Endothelial cell of umbilical vein (primary cell): ENCODE data around the gene CACNG4. TPM values are rescaled to one million over a fixed set of nuclear protein-coding genes. Genes with fewer than 3 reads are reported as not detected.

Experiments used
- BruUV-seq: library from RNA; stranded (reverse); fragments of 400-500 nt; replicated peaks from 2 replicates; lab custom pipeline; 2021; lab: Mats Ljungman, UMichigan
- CTCF ChIA-PET: fragments of 300-600, 350-600 bp; sonication (Branson Sonifier 250); formaldehyde crosslinking; loops from one replicate; lab custom pipeline; 2021; ENCODE audit warnings: antibody characterized with exemption, inconsistent platforms; lab: Charles Lee
- POLR2A ChIA-PET: fragments of 300-600, 350-600 bp; sonication (Branson Sonifier 250); formaldehyde crosslinking; loops from one replicate; lab custom pipeline; 2021; ENCODE audit warnings: antibody characterized with exemption, inconsistent platforms; lab: Charles Lee
- DNase-seq: peaks from one replicate; pipeline ENCODE4 v3.0.0-alpha.2; 2011; ENCODE audit warnings: low read depth, low spot score
- FAIRE-seq: peaks from 2 replicates; lab custom pipeline; 2011; peaks lifted over from hg19 to GRCh38; lab: Jason Lieb, UNC
- H2AFZ ChIP-seq: 2 replicates; pipeline ENCODE4 v1.6.0; 2012; ENCODE audit warnings: low read depth, low read length, control low read depth, inconsistent platforms
- H3K27ac ChIP-seq: 2 replicates; pipeline ENCODE4 v1.5.1; 2011; ENCODE audit warnings: low read depth, mild to moderate bottlenecking, control low read depth, low read length, moderate library complexity; ENCODE audit not compliant: insufficient read depth
- H3K27me3 ChIP-seq, 2 experiments: 2 replicates each; pipeline versions ENCODE4 v1.6.0 to v1.6.1; 2011; ENCODE audit warnings: low read length in 2 of 2, mixed read lengths in 1 of 2; ENCODE audit not compliant: control insufficient read depth in 2 of 2, insufficient read depth in 2 of 2
- H3K36me3 ChIP-seq, 2 experiments: 2 replicates in 1 of 2; 3 replicates in 1 of 2; pipeline ENCODE4 v1.5.1; 2011; ENCODE audit warnings: low read length in 2 of 2, mild to moderate bottlenecking in 1 of 2, moderate library complexity in 1 of 2; ENCODE audit not compliant: control insufficient read depth in 2 of 2, insufficient read depth in 2 of 2; ENCODE audit errors: extremely low read depth in 1 of 2
- H3K4me1 ChIP-seq: 3 replicates; pipeline ENCODE4 v1.5.1; 2011; ENCODE audit warnings: mild to moderate bottlenecking, low read length; ENCODE audit not compliant: control insufficient read depth, insufficient read depth; ENCODE audit errors: extremely low read depth
- H3K4me2 ChIP-seq: 2 replicates; pipeline ENCODE4 v1.6.1; 2011; ENCODE audit warnings: low read length, control low read depth, mixed read lengths; ENCODE audit not compliant: insufficient read depth
- H3K4me3 ChIP-seq, 3 experiments: fragments of 200-600 bp in 1 of 3; sonication (generic), shearing (Covaris generic) in 1 of 3; replicated peaks in 1 of 3; 2 replicates each; pipeline ENCODE4 v1.5.1; 2011 to 2016; ENCODE audit warnings: control low read depth in 3 of 3, low read length in 3 of 3, mild to moderate bottlenecking in 2 of 3, inconsistent platforms in 1 of 3, low read depth in 1 of 3, moderate library complexity in 1 of 3; ENCODE audit not compliant: insufficient read depth in 1 of 3
- H3K79me2 ChIP-seq: 2 replicates; pipeline ENCODE4 v1.6.0; 2012; ENCODE audit warnings: low read length, inconsistent platforms; ENCODE audit not compliant: control insufficient read depth, insufficient read depth
- H3K9ac ChIP-seq: replicated peaks from 2 replicates; pipeline ENCODE3; 2011; ENCODE audit warnings: low read length, control low read depth; ENCODE audit not compliant: insufficient read depth; ENCODE audit errors: extremely low read depth
- H3K9me1 ChIP-seq: replicated peaks from 3 replicates; pipeline ENCODE4 v1.6.0; 2011; ENCODE audit warnings: mild to moderate bottlenecking, low read length; ENCODE audit not compliant: control insufficient read depth, insufficient read depth; ENCODE audit errors: extremely low read depth
- H3K9me3 ChIP-seq: replicated peaks from 2 replicates; pipeline ENCODE4 v1.5.1; 2012; ENCODE audit warnings: low read length, inconsistent platforms; ENCODE audit not compliant: control insufficient read depth, insufficient read depth
- H4K20me1 ChIP-seq: replicated peaks from 2 replicates; pipeline ENCODE3; 2011; ENCODE audit warnings: mild to moderate bottlenecking, low read length; ENCODE audit not compliant: control insufficient read depth, insufficient read depth; ENCODE audit errors: extremely low read depth
- EZH2 ChIP-seq: IDR thresholded peaks from 2 replicates; pipeline ENCODE4 v1.6.1; 2012; ENCODE audit warnings: borderline replicate concordance, low read depth, mild to moderate bottlenecking, moderate library complexity, low read length, inconsistent platforms; ENCODE audit not compliant: severe bottlenecking
- FOS ChIP-seq: IDR thresholded peaks from 2 replicates; pipeline ENCODE4 v1.6.1; 2011; ENCODE audit warnings: mild to moderate bottlenecking, low read length, moderate library complexity, borderline replicate concordance; ENCODE audit not compliant: insufficient read depth
- GATA2 ChIP-seq: IDR thresholded peaks from 2 replicates; pipeline ENCODE4 v1.7.0; 2011; ENCODE audit warnings: low read depth, mild to moderate bottlenecking, moderate library complexity, mixed read lengths, low read length; ENCODE audit not compliant: insufficient read length, insufficient read depth
- JUN ChIP-seq: IDR thresholded peaks from 2 replicates; pipeline ENCODE4 v1.6.1; 2011; ENCODE audit warnings: borderline replicate concordance, low read depth; ENCODE audit not compliant: insufficient read length, insufficient read depth
- MYC ChIP-seq: IDR thresholded peaks from one replicate; pipeline ENCODE4 v1.6.1; 2011; ENCODE audit warnings: mild to moderate bottlenecking, low read depth, low read length
- POLR2A ChIP-seq: IDR thresholded peaks from 2 replicates; pipeline ENCODE4 v1.6.1; 2012; ENCODE audit warnings: low read depth, mild to moderate bottlenecking, control low read depth, low read length
- POLR2AphosphoS5 ChIP-seq: IDR thresholded peaks from 2 replicates; pipeline ENCODE4 v1.6.1; 2012; ENCODE audit warnings: low read depth, mild to moderate bottlenecking, control low read depth, low read length, moderate library complexity; ENCODE audit not compliant: insufficient read depth
- dilution Hi-C: fragments of 300-500 bp; cut with MboI; formaldehyde crosslinking; loops from one replicate; pipeline ENCODE4 v1.15.0; 2019; ENCODE audit warnings: low sequenced_read_pairs; ENCODE audit not compliant: extremely low pct_ligation_motif_present
- intact Hi-C: fragments of 100-400 bp; cut with micrococcal nuclease; formaldehyde crosslinking; loops from one replicate; pipeline ENCODE4 v1.10.0; 2022
- polyA plus RNA-seq, 4 experiments: library from polyadenylated mRNA; depleted of rRNA in 3 of 4; stranded (reverse) in 3 of 4; unstranded in 1 of 4; fragments of >200 nt; gene quantifications; 2 replicates each; pipeline versions ENCODE4 v1.2.1 to v1.2.3, GENCODE V29; 2011 to 2012; ENCODE audit warnings: missing spikeins in 1 of 4
- total RNA-seq: library from RNA; stranded (reverse); gene quantifications from 2 replicates; pipeline ENCODE4 v1.2.3, GENCODE V29; 2021
- TF ChIP-seq, protein P1 (sequence below), 2 donors: IDR thresholded peaks; 1 replicate in 1 of 2; 2 replicates in 1 of 2; pipeline ENCODE4 v1.5.1; 2011; ENCODE audit warnings: low read length in 2 of 2, mild to moderate bottlenecking in 2 of 2, moderate library complexity in 2 of 2, control low read depth in 1 of 2, inconsistent platforms in 1 of 2, low read depth in 1 of 2; ENCODE audit not compliant: insufficient read depth in 1 of 2; ENCODE audit errors: extremely low read depth in 1 of 2

Gene CACNG4
- total and polyA plus RNA-seq, 2 donors (not counting 3 experiments of a cell fraction or from before 2014, with no cell fraction given), result not detected

GRCh38 chr17:67050471-67051154 is 86.1 kb downstream of the CACNG4 start:
- no peak overlapping the region for H3K9ac ChIP-seq
- H2AFZ ChIP-seq, result no peak overlapping the region
- peaks cover 2% of the 10 kb centered on the region for H3K9me3 ChIP-seq
- no peaks in the 10 kb centered on the region for H3K27me3 ChIP-seq
- H3K79me2 ChIP-seq, result no peaks in the 10 kb centered on the region
- H3K36me3 ChIP-seq, result no peaks in the 10 kb centered on the region
- intact Hi-C loops (no loop called here), dilution Hi-C loops (no loop called here)
- FAIRE-seq, result no peak
- H4K20me1 ChIP-seq, result no peaks in the 10 kb centered on the region
- H3K4me1 ChIP-seq, result no peaks in the 10 kb centered on the region
- CTCF ChIA-PET, result no interaction called here
- no peak overlapping the region for H3K27ac ChIP-seq
- TF ChIP-seq JUN, result no peak
- TF ChIP-seq, protein P1, sequence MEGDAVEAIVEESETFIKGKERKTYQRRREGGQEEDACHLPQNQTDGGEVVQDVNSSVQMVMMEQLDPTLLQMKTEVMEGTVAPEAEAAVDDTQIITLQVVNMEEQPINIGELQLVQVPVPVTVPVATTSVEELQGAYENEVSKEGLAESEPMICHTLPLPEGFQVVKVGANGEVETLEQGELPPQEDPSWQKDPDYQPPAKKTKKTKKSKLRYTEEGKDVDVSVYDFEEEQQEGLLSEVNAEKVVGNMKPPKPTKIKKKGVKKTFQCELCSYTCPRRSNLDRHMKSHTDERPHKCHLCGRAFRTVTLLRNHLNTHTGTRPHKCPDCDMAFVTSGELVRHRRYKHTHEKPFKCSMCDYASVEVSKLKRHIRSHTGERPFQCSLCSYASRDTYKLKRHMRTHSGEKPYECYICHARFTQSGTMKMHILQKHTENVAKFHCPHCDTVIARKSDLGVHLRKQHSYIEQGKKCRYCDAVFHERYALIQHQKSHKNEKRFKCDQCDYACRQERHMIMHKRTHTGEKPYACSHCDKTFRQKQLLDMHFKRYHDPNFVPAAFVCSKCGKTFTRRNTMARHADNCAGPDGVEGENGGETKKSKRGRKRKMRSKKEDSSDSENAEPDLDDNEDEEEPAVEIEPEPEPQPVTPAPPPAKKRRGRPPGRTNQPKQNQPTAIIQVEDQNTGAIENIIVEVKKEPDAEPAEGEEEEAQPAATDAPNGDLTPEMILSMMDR (IDR thresholded peaks at IDR 0.05; ENCODE audit: extremely low read depth in 1 of 2, insufficient read depth in 1 of 2, low read depth in 1 of 2, low read length in 2 of 2), result no peak
- no peak for TF ChIP-seq FOS
- no peak for TF ChIP-seq GATA2
- no peak for TF ChIP-seq POLR2A
- TF ChIP-seq EZH2, result no peak
- TF ChIP-seq POLR2AphosphoS5, result no peak
- TF ChIP-seq MYC, result no peak
- no peak for DNase-seq
- POLR2A ChIA-PET, result no interaction called here
- BruUV-seq, result no TSS peak
- H3K4me2 ChIP-seq, result no peak overlapping the region
- no peaks in the 10 kb centered on the region for H3K9me1 ChIP-seq
- no peak overlapping the region for H3K4me3 ChIP-seq
